HCEC 1CT (cell line): ENCODE results near the gene CHKB.
"Not testable (repeated sequence)": the region's sequence is repeated elsewhere in the genome, so short reads cannot be mapped to it uniquely, and the experiment has no call there.

Source experiments
- DNase-seq: peaks from one replicate; pipeline ENCODE4 v3.0.0-alpha.2; 2017

The CHKB gene

DNA sequence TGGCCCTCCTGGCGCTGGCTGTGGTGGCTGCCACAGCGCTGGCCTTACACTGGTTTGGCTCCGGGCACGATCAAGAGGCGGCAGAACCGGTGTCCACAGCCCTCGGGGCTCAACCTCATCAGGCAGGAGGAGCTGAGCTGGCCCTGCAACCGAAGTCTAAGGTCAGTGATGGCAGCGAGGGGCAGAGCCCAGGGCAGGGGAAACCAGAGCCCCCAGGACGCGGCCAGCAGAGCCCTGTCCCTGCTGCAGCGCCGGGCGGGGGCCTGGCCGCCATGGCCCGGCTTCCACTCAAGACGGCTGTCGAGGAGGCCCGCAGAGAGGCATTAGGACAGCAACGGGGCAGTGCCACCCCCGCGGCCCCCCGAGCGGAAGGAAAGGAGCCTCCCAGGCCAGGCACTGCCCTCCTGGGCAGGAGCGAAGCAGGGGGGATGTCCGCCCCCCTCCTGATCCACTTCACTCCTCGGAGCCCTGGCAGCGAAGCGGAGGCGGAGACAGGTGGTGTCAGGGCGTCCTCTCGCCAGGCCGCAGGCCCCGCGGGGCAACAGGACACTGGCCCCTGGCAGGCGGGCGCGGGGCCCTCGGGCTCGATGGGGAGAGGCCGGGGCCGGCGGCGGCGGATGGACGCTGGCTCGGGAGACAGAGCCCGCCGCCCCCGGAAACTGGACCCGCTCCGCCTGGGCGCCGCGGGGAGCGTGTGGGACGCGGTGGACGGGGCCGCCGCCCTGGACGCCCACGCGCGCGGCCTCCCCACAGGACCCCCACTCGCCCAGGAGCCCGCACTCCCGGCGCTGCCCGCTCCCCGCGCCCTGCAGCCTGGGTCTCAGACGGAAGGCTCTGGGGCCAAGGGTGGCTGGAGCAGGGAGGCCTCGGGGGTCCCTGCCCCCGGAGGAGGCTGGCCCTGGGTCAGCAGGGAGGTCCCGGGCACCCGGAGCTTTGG is 36.1 kb downstream of the CHKB start:
- DNase-seq, result no peak

- DNase-seq, result no peak
These were observed 36.9 kb downstream of the CHKB start, which contains the start of gene KLHDC7B for GRCh38 chr22:50545522-50546325. Gene KLHDC7B, plus strand, starts transcription at chr22:50545899. Its CDS starts 345 bp downstream, at chr22:50546244.

DNA sequence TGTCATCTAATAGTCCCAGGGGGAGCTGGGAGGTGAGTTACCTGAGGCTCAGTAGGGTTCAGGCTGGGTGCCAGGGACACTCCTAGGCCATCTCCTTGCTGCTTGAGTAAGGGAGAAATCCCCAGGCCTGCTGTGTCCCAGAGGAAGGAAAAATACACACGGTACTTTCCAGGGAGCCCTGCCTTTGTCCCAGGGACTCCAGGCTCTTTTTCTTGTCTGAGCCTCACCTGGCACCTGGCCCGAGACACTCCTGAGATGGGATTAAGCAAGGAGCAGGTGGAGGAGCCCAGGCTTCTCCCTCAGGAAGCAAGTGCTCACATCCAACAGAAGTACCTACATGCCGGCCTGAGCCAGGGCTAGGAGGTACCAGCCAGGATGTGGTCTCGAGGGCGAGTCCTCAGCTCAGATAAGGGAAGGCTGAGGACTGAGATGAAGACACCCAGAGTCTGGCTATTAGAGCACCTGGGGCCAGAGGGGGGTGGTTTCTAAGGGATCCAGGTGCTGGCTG is 37.8 kb downstream of the CHKB start:
- no peak for DNase-seq

DNA sequence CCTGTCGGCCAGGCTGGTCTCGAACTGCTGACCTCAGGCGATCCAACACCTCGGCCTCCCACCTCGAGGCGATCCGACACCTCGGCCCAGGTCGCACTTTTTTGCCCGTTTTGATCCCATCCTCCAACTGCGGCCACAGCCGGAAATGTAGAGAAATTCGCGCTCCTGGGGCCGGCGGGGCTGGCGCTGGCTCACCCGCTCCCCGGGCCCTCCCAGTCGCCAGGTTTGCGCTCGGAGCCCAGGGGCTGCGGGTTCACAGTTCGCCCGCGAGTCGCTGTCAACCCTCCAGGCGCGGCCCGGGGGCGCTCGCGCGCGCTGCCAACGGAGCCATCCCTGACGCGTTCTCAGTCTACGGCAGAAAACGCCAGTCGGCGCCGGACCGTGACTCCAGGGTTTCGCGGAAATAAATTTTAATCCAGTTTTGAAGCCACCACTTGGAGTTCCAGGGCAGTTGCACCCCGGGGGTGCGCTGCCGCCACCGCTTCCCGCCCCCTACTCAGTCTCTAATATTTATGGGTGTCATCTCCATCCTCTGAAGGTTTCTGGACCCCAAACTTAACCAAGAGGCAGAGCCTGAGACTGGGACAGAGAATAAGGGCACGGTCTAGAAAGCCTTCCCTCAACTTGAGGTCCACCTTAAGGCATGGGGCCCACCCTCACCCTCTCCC is 38.4 kb downstream of the CHKB start:
- peak; percentile 37 for DNase-seq

DNA sequence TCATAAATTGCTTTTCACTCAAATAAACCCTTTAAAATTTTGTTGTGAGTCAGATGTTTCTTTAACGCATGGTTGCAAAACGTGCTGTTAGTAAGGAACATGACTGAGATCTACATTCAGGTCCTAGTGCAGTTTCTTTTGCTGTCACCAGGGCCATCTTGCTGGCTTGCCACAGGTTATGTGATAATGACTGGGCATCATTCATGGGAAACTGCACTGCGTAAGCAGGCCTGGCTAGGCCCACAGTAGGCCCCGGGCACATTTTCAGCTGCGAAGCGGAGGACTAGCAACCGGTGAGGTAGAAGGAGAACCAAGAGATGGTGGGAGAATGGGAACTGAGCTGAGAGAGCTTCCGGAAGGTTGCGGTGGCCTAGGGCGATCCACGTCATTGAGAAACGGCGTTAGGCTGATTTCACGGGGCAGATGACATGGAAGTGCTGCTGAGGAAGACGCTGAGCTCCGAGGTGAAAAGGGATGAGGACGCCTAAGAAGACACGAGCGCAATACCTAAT is 40.2 kb downstream of the CHKB start:
- no peak for DNase-seq

GRCh38 chr22:50541667-50542026 is 41.0 kb downstream of the CHKB start:
- DNase-seq, result peak; percentile 92

GRCh38 chr22:50540381-50540780 is 42.3 kb downstream of the CHKB start:
- no peak for DNase-seq

GRCh38 chr22:50537765-50538164 is 44.9 kb downstream of the CHKB start:
- DNase-seq, result no peak

DNA sequence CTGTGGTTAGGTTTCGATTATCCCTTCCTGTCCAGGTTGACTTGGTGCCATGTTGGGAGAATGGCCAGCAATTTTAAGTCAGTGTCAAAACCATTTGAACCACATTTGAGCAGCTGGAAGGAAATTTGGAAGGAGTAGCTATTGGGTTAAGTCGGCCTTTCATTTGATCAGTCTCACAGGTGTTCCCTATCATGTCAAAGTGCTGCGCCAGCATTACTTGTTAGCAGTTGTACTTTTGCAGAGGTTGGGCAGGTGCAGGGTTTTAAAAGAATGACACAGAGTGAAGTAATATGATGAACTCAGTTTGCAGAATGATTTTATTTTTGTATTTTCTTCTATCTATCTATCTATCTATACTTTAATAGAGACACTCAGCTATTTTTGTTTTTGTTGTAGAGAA is 46.4 kb downstream of the CHKB start:
- DNase-seq, result no peak

DNA sequence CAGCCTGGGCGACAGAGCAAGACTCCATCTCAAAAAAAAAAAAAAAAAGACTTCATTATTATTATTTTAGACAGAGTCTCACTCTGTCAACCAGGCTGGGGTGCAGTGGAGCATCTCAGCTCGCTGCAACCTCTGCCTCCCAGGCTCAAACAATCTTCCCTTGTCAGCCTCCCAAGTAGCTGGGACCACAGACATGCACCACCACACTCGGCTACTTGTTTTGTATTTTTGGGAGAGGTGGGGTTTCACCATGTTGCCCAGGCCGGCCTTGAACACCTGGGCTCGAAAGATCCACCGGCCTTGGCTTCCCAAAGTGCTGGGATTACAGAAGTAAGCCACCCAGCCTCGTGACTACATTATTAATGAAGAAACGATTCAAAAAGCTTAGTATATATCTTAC is 47.5 kb downstream of the CHKB start:
- no peak for DNase-seq

GRCh38 chr22:50533856-50534711 is 48.6 kb downstream of the CHKB start:
- DNase-seq, result not testable (repeated sequence)

DNA sequence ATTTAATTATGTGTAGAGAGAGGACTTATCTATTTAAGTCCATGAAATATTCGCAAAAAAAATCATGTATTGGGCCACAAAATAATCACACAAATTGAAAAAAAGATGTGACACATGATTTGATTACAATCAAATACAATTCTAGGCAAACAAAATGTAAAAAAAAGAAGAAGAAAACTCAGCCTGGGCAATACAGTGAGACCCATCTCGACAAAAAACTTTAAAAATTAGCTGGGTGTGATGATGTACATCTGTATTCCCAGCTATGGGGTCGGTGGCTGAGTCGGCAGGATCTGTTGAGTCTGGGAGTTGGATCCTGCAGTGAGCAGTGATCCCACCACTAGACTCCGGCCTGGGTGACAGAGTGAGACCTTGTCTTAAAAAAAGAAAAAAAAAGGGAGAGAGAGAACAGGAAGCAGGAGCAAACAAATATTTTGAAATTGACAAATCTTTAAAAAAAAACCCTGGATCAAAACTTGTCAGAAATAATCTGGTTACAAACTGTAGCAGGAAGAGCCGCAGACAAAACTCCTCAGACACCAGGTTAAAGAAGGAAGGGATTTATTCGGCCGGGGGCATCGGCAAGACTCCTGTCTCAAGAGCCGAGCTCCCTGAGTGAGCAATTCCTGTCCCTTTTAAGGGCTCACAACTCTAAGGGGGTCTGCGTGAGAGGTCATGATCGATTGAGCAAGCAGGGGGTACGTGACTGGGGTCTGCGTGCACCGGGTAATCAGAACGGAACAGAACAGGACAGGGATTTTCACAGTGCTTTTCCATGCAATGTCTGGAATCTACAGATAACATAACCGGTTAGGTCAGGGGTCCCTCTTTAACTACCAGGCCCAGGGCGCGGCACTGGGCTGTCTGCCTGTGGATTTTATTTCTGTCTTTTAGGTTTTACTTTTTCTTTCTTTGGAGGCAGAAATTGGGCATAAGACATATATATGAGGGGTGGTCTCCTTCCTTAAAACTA is 49.5 kb downstream of the CHKB start:
- no peak for DNase-seq

- DNase-seq, result peak; percentile 48
These were observed 50.5 kb downstream of the CHKB start for GRCh38 chr22:50531962-50532674.

GRCh38 chr22:50531546-50531961 is 51.1 kb downstream of the CHKB start:
- no peak for DNase-seq

GRCh38 chr22:50530877-50531545 is 51.6 kb downstream of the CHKB start:
- peak; percentile 68 for DNase-seq

GRCh38 chr22:50530580-50530876 is 52.1 kb downstream of the CHKB start:
- no peak for DNase-seq

- DNase-seq, result peak; percentile 63
These were observed 52.6 kb downstream of the CHKB start, which contains the start of gene TYMP for GRCh38 chr22:50529897-50530579. Gene TYMP, minus strand, starts transcription at chr22:50530012. Its CDS starts 303 bp downstream, at chr22:50529709.

- DNase-seq, result no peak
These were observed 53.2 kb downstream of the CHKB start for GRCh38 chr22:50529416-50529896.
